Ovary (tissue), 3 donors: ENCODE results near the gene DZIP1.

ENCODE experiments used
- CTCF ChIP-seq, 3 donors: fragments of 450-650 bp in 2 of 3; fragments of 200-600 bp in 1 of 3; IDR thresholded peaks; one replicate each; pipeline versions ENCODE4 v1.5.1 to v1.8.0; 2016 to 2022; ENCODE audit warnings: antibody characterized with exemption in 3 of 3, mild to moderate bottlenecking in 1 of 3
- EP300 ChIP-seq: sonication (generic); formaldehyde crosslinking; IDR thresholded peaks from one replicate; pipeline ENCODE4 v1.6.1; 2017; ENCODE audit warnings: antibody characterized with exemption
- POLR2A ChIP-seq: fragments of 450-650 bp; IDR thresholded peaks from one replicate; pipeline ENCODE4 v1.6.1; 2017; ENCODE audit warnings: antibody characterized with exemption, mild to moderate bottlenecking, moderate library complexity
- donor health status: DM: no; HTN: no; CAD: no.

- TF ChIP-seq CTCF (IDR thresholded peaks at IDR 0.05) = no peak
- no peak for TF ChIP-seq EP300
- no peak for TF ChIP-seq POLR2A
These were observed 15.0 kb upstream of the DZIP1 start for GRCh38 chr13:95659500-95659899.
